Brain microvascular endothelial cell (primary cell): ENCODE results near the gene BAAT.

Experiments
- DNase-seq: peaks from one replicate; pipeline ENCODE4 v3.0.0-alpha.2; 2020
- H3K27ac ChIP-seq: fragments of 250-450 bp; sonication (Bioruptor Pico); 2 replicates; pipeline ENCODE4 v1.5.1; 2020; ENCODE audit warnings: mild to moderate bottlenecking, moderate library complexity
- H3K27me3 ChIP-seq: fragments of 250-450 bp; sonication (Bioruptor Pico); replicated peaks from 2 replicates; pipeline ENCODE4 v1.5.1; 2020; ENCODE audit warnings: mild to moderate bottlenecking
- H3K36me3 ChIP-seq: fragments of 250-450 bp; sonication (Bioruptor Pico); replicated peaks from 2 replicates; pipeline ENCODE4 v1.5.1; 2020; ENCODE audit warnings: mild to moderate bottlenecking
- H3K4me3 ChIP-seq: 2 replicates; pipeline ENCODE4 v1.5.1; 2011; ENCODE audit warnings: low read depth, mild to moderate bottlenecking, control low read depth, low read length, moderate library complexity
- CTCF ChIP-seq: IDR thresholded peaks from 2 replicates; pipeline ENCODE4 v1.5.1; 2011; ENCODE audit warnings: low read depth, mild to moderate bottlenecking, moderate library complexity, low read length, control low read depth, inconsistent platforms; ENCODE audit errors: missing control alignments
- in situ Hi-C: cut with HindIII; loops from 2 replicates; pipeline ENCODE4 v1.10.0; 2017; ENCODE audit warnings: low sequenced_read_pairs, low pct_ligation_motif_present

Gene BAAT

GRCh38 chr9:101381833-101382342 is 2.9 kb downstream of the BAAT start:
- no peaks in the 10 kb centered on the region for H3K36me3 ChIP-seq
- in situ Hi-C loops, result no loop called here
- no peak for TF ChIP-seq CTCF
- DNase-seq, result no peak
- no peak overlapping the region for H3K4me3 ChIP-seq
- H3K27ac ChIP-seq, result no peak overlapping the region
- no peaks in the 10 kb centered on the region for H3K27me3 ChIP-seq

- Histone ChIP-seq H3K36me3 (no peaks in the 10 kb centered on the region), H3K27ac (no peak overlapping the region), H3K4me3 (no peak overlapping the region), H3K27me3 (no peaks in the 10 kb centered on the region)
- no peak for TF ChIP-seq CTCF
- in situ Hi-C loops, result no loop called here
- no peak for DNase-seq
Observed at GRCh38 chr9:101381118-101381517, 3.7 kb downstream of the BAAT start.

GRCh38 chr9:101380295-101380694 is 4.5 kb downstream of the BAAT start:
- H3K27me3 ChIP-seq, result no peaks in the 10 kb centered on the region
- in situ Hi-C loops, result no loop called here
- H3K36me3 ChIP-seq, result no peaks in the 10 kb centered on the region
- no peak overlapping the region for H3K4me3 ChIP-seq
- H3K27ac ChIP-seq, result no peak overlapping the region
- no peak for DNase-seq
- TF ChIP-seq CTCF, result no peak

- Histone ChIP-seq H3K4me3 (no peak overlapping the region), H3K36me3 (no peaks in the 10 kb centered on the region), H3K27me3 (no peaks in the 10 kb centered on the region), H3K27ac (peak overlapping the region; percentile 64)
- in situ Hi-C loops, result no loop called here
- no peak for TF ChIP-seq CTCF
- peak; percentile 80 for DNase-seq
Observed at GRCh38 chr9:101376111-101376848, 8.5 kb downstream of the BAAT start.

GRCh38 chr9:101375546-101375945 is 9.3 kb downstream of the BAAT start:
- Histone ChIP-seq H3K27me3 (no peaks in the 10 kb centered on the region), H3K4me3 (no peak overlapping the region), H3K27ac (peak overlapping the region; percentile 64), H3K36me3 (no peaks in the 10 kb centered on the region)
- in situ Hi-C loops, result no loop called here
- no peak for TF ChIP-seq CTCF
- no peak for DNase-seq
